Measurements from ENCODE around the gene KRT13.

DNA sequence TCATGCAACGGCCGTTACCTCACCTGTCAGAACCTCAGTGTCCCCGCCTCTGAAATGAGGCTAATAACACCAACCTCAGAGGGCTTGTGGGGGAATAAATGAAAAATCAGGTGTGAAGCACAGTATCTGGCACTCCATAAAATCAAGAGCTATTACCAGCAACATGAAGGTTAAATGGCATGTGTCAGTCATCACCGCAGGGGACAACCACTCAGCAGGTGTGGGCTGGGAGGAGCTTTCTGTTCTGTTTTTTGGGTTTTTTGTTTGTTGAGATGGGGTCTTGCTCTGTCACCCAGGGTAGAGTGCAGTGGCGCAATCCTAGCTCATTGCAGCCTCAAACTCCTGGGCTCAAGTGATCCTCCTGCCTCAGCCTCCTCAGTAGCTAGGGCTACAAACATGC lies 39.5 kb upstream of the KRT13 start:
- no peak for TF ChIP-seq EZH2 (IDR thresholded peaks at IDR 0.05; ENCODE audit: low read length)
- TF ChIP-seq, protein P1, sequence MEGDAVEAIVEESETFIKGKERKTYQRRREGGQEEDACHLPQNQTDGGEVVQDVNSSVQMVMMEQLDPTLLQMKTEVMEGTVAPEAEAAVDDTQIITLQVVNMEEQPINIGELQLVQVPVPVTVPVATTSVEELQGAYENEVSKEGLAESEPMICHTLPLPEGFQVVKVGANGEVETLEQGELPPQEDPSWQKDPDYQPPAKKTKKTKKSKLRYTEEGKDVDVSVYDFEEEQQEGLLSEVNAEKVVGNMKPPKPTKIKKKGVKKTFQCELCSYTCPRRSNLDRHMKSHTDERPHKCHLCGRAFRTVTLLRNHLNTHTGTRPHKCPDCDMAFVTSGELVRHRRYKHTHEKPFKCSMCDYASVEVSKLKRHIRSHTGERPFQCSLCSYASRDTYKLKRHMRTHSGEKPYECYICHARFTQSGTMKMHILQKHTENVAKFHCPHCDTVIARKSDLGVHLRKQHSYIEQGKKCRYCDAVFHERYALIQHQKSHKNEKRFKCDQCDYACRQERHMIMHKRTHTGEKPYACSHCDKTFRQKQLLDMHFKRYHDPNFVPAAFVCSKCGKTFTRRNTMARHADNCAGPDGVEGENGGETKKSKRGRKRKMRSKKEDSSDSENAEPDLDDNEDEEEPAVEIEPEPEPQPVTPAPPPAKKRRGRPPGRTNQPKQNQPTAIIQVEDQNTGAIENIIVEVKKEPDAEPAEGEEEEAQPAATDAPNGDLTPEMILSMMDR (optimal IDR thresholded peaks at IDR 0.05 in 1 of 3, IDR thresholded peaks at IDR 0.05 in 1 of 3, conservative IDR thresholded peaks at IDR 0.05 in 1 of 3; ENCODE audit: extremely low read depth in 1 of 3, insufficient read depth in 2 of 3, low read length in 3 of 3), result no peak
